HG02798 (cell line): ENCODE measurements around the gene RRBP1.
"Not testable (repeated sequence)": the region's sequence is repeated elsewhere in the genome, so short reads cannot be mapped to it uniquely, and the experiment has no call there.

ENCODE experiments used
- ATAC-seq: cut with Tn5 transposase; IDR thresholded peaks from one replicate; pipeline ENCODE4 v1.9.1; 2021; ENCODE audit warnings: mild to moderate bottlenecking; ENCODE audit not compliant: unreplicated experiment, poor library complexity

The RRBP1 gene

GRCh38 chr20:17710379-17711266 is 28.6 kb upstream of the RRBP1 start:
- ATAC-seq: no peak

GRCh38 chr20:17709361-17710293 is 27.6 kb upstream of the RRBP1 start:
- no peak for ATAC-seq

GRCh38 chr20:17708675-17709360 is 26.8 kb upstream of the RRBP1 start:
- ATAC-seq: no peak

- ATAC-seq: not testable (repeated sequence)
Observed at GRCh38 chr20:17707951-17708350, 25.9 kb upstream of the RRBP1 start.

- ATAC-seq: no peak
Observed at GRCh38 chr20:17706632-17707031, 24.6 kb upstream of the RRBP1 start.

- no peak for ATAC-seq
Observed at GRCh38 chr20:17705916-17706315, 23.9 kb upstream of the RRBP1 start.

- ATAC-seq: no peak
Observed at GRCh38 chr20:17704589-17705317, 22.7 kb upstream of the RRBP1 start.

- ATAC-seq: no peak
Observed at GRCh38 chr20:17701826-17702225, 19.8 kb upstream of the RRBP1 start.

GRCh38 chr20:17700637-17701036 is 18.6 kb upstream of the RRBP1 start:
- ATAC-seq: no peak

GRCh38 chr20:17699931-17700351 is 17.9 kb upstream of the RRBP1 start, which contains the start of gene BANF2:
Gene BANF2 (plus strand): TSS chr20:17699966. CDS start chr20:17725026, 25,060 bp downstream.
- no peak for ATAC-seq

GRCh38 chr20:17698384-17698783 is 16.3 kb upstream of the RRBP1 start:
- ATAC-seq: no peak

GRCh38 chr20:17697171-17697570 is 15.1 kb upstream of the RRBP1 start:
- no peak for ATAC-seq

GRCh38 chr20:17696287-17696686 is 14.2 kb upstream of the RRBP1 start:
- ATAC-seq: no peak

- no peak for ATAC-seq
Observed at GRCh38 chr20:17694767-17695166, 12.7 kb upstream of the RRBP1 start.

GRCh38 chr20:17693444-17694001 is 11.5 kb upstream of the RRBP1 start:
- no peak for ATAC-seq

- no peak for ATAC-seq
Observed at GRCh38 chr20:17691758-17692157, 9.7 kb upstream of the RRBP1 start.

- no peak for ATAC-seq
Observed at GRCh38 chr20:17690144-17690543, 8.1 kb upstream of the RRBP1 start.

GRCh38 chr20:17688965-17689364 is 6.9 kb upstream of the RRBP1 start:
- no peak for ATAC-seq

GRCh38 chr20:17687800-17688199 is 5.8 kb upstream of the RRBP1 start:
- no peak for ATAC-seq
